Amniotic stem cell (primary cell): Measurements from ENCODE around the gene SEPTIN2.
"Not testable (repeated sequence)": the region's sequence is repeated elsewhere in the genome, so short reads cannot be mapped to it uniquely, and the experiment has no call there.

Experiments
- DNase-seq: peaks from one replicate; lab custom pipeline; 2025; lab: John Stamatoyannopoulos, UW

Gene SEPTIN2

DNA sequence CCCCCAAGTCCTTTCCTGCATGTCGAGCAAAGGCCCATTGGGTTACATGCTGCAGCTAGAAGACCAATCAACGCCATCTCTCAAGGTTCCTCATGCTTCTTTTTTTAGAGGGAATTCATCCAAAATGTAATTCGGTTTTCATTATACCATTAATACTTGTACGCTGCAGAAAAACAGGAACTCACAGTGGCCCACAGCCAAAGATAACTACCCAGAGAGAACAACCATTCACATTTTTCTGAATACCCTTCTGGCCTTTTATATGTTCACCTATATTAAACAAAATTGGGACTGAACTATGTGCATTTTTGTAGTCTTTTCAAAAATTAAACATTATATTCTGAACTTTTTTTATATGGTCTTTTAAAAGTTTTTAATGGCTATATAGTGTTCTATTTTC is 66.1 kb downstream of the SEPTIN2 start:
- DNase-seq: no peak

DNA sequence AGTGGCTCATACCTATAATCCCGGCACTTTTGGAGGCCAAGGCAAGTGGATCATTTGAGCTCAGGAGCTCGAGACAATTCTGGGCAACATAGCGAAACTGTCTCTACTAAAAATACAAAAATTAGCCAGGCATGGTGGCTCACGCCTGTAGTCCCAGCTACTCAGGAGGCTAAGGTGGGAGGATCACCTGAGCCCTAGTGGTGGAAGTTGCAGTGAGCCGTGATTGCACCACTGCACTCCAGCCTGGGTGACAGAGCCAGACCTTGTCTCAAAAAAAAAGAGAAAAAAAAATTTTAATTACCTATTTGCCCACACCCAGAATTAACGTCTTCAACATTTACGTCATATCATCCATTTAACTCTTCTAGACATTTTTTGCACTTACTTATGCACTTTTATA is 69.7 kb downstream of the SEPTIN2 start:
- DNase-seq: not testable (repeated sequence)

DNA sequence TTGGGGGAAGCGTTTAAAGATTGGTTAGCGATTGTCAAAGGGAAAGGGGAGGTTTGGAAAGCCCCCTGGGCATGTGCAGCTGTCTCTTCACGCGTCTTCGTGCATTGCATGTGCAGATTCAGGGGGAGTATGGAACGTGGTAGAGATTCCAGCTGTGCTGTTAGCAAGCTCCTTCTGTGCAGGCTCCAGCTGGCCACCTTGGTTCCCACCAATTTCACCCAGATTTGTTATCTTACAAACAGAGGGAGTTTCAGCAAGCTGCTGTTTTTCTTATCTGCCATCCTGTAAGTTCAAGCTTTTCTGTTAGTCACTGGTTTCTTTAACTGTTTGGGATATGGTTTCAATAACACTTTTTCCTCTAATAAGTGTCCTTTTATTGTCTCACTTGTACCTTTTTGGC is 70.8 kb downstream of the SEPTIN2 start:
- no peak for DNase-seq

DNA sequence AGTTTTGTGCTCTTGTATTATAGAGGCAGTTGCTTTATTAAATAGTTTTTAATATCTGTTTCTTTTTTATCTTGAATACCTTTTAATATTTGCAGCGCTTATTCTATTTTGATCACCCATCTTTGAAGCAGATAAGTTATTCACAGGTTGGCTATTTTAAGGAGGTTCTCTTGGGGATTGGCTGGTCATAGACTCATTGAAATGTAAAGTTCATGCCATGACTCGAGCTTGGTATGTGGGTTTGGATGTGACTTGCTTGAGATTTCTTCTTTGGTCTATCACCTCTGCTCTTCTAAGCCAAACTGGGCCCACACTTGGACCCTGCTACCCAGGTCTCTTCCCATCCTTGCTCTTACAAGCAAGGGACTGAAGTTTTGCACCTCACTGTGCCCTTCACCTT is 74.0 kb downstream of the SEPTIN2 start:
- DNase-seq: no peak

DNA sequence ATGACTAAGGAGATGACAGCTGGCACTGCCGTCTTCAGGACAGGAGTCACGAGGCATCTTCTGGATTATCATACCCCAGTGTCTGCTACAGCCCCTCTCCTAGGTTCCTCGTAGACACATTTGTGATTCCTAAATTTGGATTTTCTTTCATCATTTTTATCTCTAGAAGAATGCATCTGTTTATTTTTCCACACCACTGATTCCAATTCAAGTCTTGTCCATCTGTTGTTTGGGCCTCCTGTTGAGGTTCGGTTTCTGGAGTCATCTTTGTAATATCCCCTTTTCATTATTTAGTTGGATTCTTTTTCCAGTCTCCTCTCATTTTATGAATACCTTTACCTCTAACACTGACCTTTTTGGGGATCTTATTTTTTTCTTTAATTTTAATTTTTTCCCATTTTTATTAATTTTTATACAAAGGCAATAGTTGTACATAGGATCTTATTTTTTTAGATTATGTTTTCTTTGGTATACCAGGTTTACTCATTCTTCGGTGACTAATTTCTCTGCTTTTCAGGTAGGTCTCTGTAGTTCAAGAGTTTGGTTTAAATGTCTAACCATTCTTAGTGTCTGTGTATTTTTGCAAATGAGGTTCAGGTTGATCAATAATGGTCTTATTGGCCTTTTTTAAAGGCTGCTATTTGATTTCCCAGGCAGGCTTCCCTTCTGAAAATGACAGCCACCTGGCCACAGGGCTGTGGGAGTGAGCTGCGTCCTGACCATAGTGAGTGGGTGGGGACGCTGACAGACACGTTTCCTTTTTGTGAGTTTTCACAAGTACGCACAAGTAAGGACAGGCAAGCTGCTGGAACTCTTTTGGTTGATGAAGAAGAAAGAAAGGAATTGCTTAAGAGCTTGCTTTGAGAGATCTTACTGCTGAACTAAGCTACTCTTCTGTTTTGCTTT is 74.8 kb downstream of the SEPTIN2 start:
- no peak for DNase-seq

DNA sequence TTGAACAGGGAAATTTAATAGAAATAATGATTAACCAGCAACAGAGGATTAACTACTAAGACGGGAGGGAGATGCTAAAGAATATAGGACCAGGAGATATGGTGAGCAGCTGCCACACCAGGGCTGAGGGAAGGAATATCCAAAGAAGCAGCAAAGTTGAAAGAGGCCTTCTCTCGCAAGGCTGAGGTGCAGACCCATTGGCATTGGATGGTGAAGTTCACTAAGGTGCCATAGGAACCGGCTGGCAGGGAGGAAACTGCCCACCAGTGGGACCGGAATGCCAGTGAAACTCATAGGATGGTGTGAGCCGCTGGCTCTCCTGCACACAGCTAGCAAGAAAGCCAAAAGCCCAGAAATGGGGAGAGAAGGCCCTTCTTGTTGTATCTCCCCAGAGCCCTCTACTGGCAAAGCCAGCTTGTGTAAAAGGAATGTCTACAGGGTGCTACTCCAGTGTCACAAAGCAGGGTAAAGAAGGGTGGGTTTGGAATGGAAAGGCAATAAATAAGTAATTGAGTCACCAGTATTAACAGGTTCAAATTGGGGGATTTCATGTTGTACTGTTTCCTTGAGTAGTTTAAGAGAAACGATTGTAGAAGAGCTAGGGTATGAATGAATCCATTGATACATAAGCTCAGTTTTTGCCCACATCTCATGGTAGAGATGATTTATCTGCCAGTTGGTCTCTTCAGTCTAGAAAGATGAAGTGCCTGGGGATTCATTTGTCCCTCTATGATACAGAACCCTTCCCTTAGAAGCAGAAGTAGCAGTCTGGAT is 76.4 kb downstream of the SEPTIN2 start:
- no peak for DNase-seq

DNA sequence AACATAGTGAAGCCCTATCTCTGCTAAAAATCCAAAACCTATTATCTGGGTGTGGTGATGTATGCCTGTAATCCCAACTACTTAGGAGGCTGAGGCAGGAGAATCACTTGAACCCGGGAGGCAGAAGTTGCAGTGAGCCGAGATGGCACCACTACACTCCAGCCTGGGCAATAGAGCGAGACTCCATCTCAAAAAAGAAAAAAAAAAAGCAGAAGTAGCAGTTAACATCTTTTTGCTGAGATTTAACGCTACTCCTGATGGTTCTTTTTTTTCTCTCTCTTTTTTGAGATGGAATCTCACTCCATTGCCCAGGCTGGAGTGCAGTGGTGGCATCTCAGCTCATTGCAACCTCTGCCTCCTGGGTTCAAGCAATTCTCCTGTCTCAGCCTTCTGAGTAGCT is 77.0 kb downstream of the SEPTIN2 start:
- not testable (repeated sequence) for DNase-seq

DNA sequence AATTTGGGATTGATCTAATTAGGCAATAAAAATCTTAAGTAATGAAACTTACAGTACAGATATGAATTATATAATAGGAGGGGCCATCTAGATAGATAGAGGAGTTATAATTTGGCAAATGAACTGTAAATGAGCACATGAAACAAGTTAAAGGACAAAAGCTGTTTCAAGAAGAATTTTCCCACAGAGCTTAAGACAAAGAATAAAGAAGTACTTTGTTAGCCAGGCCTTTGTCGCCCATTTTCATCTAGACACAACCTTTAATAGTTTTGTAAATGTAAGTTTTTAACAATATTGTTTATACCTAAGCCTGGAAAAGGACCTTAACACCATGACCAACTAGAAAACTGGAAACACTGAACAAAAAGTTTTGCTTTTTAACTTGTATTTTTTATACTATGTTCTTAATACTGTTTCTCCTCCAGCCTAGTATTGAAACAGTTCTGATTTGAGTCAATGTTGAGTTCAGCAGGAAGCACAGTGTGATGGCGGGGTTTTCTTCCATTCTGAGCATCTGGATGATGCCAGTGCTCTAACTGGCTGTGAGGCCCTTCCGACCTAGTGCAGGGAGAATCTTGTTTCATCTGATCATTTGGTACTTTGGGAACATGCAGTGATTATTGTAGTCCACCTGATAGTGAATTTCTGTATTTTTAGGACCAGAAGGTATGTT is 77.9 kb downstream of the SEPTIN2 start:
- no peak for DNase-seq

DNA sequence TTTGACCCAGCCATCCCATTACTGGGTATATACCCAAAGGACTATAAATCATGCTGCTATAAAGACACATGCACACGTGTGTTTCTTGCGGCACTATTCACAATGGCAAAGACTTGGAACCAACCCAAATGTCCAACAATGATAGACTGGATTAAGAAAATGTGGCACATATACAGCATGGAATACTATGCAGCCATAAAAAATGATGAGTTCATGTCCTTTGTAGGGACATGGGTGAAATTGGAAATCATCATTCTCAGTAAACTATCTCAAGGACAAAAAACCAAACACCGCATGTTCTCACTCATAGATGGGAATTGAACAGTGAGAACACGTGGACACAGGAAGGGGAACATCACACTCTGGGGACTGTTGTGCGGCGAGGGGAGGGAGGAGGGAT is 81.1 kb downstream of the SEPTIN2 start:
- not testable (repeated sequence) for DNase-seq

DNA sequence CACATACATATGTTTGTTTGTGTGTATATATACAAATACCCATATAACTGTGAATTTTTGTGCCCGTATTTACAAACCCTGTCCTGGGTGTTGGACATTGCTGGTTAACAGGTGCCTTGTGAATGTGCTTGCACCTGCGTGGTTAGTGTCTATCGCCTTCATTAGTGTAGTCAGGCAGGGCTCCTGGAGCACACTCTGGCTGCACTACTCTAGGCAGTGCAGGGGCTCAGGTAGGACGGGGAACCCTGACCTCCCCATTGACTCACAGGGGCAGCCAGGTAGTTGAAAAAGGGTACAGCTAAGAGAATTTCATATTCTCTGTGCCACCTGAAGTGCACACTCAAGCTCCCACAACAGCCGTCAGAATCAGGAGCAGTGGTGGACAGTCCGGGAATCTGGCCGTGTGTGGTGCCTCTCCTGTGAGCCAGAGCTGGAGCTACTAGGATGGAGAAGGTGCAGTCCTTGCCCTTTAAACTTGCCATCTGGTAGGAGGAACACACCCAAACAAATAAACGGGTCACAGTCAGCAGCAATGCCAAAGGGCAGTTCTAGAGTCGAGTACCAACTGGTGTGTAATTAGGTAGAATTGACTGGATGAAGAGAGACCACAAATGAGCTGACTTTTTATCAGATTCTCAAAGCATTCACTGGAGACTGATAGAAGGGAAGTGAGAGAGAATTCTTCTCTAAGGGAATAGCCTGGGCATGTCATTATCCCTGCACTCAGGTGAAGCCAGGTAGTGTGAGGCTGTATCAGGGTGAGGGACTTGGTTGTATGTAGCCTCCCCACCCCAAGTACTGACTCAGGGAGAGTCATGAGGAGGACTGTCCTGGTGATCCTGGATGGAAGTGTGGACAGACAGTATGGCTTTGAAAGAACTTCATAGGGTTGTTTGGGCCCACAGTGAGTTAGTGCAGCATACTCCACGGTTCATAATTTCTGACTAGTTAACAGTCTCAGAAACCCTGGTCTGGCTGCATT is 84.5 kb downstream of the SEPTIN2 start:
- DNase-seq: no peak
